CD4-positive, alpha-beta memory T cell (primary cell): ENCODE data around the gene RTBDN. TPM values are rescaled to one million over a fixed set of nuclear protein-coding genes. Genes with fewer than 3 reads are reported as not detected.
"Not testable (repeated sequence)": the region's sequence is repeated elsewhere in the genome, so short reads cannot be mapped to it uniquely, and the experiment has no call there.

Source experiments
- CTCF ChIA-PET: fragments of 350-600 bp; sonication (Branson Sonifier 250); formaldehyde crosslinking; loops from one replicate; lab custom pipeline; 2021; ENCODE audit warnings: inconsistent platforms; ENCODE audit not compliant: partially characterized antibody; lab: Charles Lee
- POLR2A ChIA-PET: fragments of 350-600 bp; sonication (Branson Sonifier 250); formaldehyde crosslinking; loops from one replicate; lab custom pipeline; 2021; ENCODE audit not compliant: partially characterized antibody; lab: Charles Lee
- DNase-seq, 5 donors: peaks; one replicate each; pipeline versions ENCODE4 v3.0.0 to v3.0.0-alpha.2; 2020 to 2022; ENCODE audit warnings: mixed read lengths in 1 of 5
- H3K27ac ChIP-seq: one replicate; pipeline ENCODE4 v1.7.0; 2013; ENCODE audit warnings: low read depth, low read length
- H3K27me3 ChIP-seq: 2 replicates; pipeline ENCODE4 v1.7.0; 2013; ENCODE audit warnings: mild to moderate bottlenecking, low read length, moderate library complexity; ENCODE audit not compliant: insufficient read depth
- H3K36me3 ChIP-seq: 2 replicates; pipeline ENCODE4 v1.7.0; 2013; ENCODE audit warnings: mild to moderate bottlenecking, low read length, moderate library complexity; ENCODE audit not compliant: insufficient read depth
- H3K4me1 ChIP-seq: 2 replicates; pipeline ENCODE4 v1.7.0; 2013; ENCODE audit warnings: mild to moderate bottlenecking, low read length, moderate library complexity; ENCODE audit not compliant: insufficient read depth
- H3K4me3 ChIP-seq, 2 donors: one replicate each; pipeline ENCODE4 v1.7.0; 2013; ENCODE audit warnings: low read length in 2 of 2, mild to moderate bottlenecking in 1 of 2
- H3K9me3 ChIP-seq, 2 donors: one replicate each; pipeline ENCODE4 v1.7.0; 2013; ENCODE audit warnings: low read length in 2 of 2, control low read depth in 1 of 2; ENCODE audit not compliant: control insufficient read depth in 1 of 2
- H3K27ac Mint-ChIP-seq, 7 donors: one replicate each; pipeline ENCODE4 v1.8.0; 2020 to 2021; ENCODE audit warnings: mixed read lengths in 7 of 7, mild to moderate bottlenecking in 6 of 7, inconsistent platforms in 3 of 7, moderate library complexity in 3 of 7
- H3K27me3 Mint-ChIP-seq, 2 donors: one replicate each; pipeline ENCODE4 v1.8.0; 2020 to 2021; ENCODE audit warnings: mixed read lengths in 2 of 2
- H3K36me3 Mint-ChIP-seq, 2 donors: one replicate each; pipeline ENCODE4 v1.8.0; 2020 to 2021; ENCODE audit warnings: mixed read lengths in 2 of 2, inconsistent platforms in 1 of 2, mild to moderate bottlenecking in 1 of 2
- H3K4me1 Mint-ChIP-seq, 4 donors: one replicate each; pipeline ENCODE4 v1.8.0; 2020 to 2021; ENCODE audit warnings: mixed read lengths in 4 of 4, mild to moderate bottlenecking in 1 of 4
- H3K4me3 Mint-ChIP-seq, 8 donors: one replicate each; pipeline ENCODE4 v1.8.0; 2020 to 2021; ENCODE audit warnings: mixed read lengths in 8 of 8, mild to moderate bottlenecking in 7 of 8, moderate library complexity in 6 of 8, inconsistent platforms in 3 of 8
- H3K9me3 Mint-ChIP-seq, 8 donors: one replicate each; pipeline ENCODE4 v1.8.0; 2020 to 2021; ENCODE audit warnings: mixed read lengths in 8 of 8, mild to moderate bottlenecking in 5 of 8, inconsistent platforms in 3 of 8, moderate library complexity in 1 of 8
- intact Hi-C: fragments of 100-400 bp; cut with micrococcal nuclease; formaldehyde crosslinking; loops from one replicate; pipeline ENCODE4 v1.15.1; 2023
- polyA plus RNA-seq, 2 donors: library from polyadenylated mRNA; unstranded; fragments of 300-500 nt; fragmentation: Illumina TruSeq; gene quantifications; one replicate each; pipeline ENCODE4 v1.2.3, GENCODE V29; 2021
- total RNA-seq, 2 experiments: library from RNA; stranded (reverse); gene quantifications; one replicate each; pipeline ENCODE4 v1.2.3, GENCODE V29; 2021

The RTBDN gene
- total and polyA plus RNA-seq, 4 experiments from 2014 or later: not detected

DNA sequence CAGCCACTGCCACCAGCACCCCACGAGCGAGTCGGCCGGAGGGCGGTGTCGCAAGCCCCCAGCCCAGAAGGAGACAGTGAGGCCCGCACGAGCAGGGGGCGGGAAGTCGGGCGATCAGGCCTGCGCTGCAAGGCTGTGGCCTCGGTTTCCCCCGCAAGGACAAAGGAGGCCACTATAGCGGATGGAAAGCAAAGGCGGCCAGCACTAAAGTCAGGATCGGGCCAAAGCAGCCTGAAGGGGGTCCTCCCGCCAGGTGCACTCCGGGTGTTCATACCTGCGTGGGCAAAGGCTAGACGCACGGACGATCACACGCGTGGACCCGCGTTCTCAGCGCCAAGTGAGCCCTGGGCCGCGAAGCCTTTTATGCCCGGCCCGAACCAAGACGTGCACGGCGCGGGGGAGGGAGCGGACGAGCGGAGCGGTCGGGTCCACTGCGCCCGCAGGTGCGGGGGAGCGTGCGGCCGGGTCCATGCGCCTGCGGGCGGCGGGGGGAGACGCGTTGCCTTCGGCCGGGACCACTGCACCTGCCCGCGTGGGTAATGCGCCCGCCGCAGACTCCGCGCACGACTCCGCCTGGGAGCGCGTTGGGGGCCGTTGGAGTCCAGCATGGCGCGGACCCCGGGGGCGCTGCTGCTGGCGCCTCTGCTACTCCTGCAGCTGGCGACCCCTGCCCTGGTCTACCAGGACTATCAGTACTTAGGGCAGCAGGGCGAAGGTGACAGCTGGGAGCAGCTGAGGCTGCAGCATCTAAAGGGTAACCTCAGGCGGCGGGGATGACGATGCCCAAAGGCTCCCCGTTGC lies 32.7 kb downstream of the RTBDN start, which contains the start of the genes PRDX2 and THSD8:
Gene PRDX2 (minus strand): TSS at position 335 of the 801 bp plus-strand sequence. CDS start 539 bp downstream, outside the sequence.
Gene THSD8 (plus strand): TSS at position 604 of the 801 bp plus-strand sequence. CDS start 3 bp downstream, at position 607.
- peaks cover 30% of the 10 kb centered on the region for H3K4me1 ChIP-seq
- Mint-ChIP-seq H3K27ac (peak within 1 kb of the TSS; percentile 67 to 91 (median 81)), H3K4me1 (peaks cover 17 to 39% (median 30%) of the 10 kb centered on the region in 4 donors), H3K9me3 (no peaks in the 10 kb centered on the region), H3K27me3 (no peaks in the 10 kb centered on the region), H3K36me3 (peaks cover under 1 to 19% of the 10 kb centered on the region in 2 donors), H3K4me3 (peak within 1 kb of the TSS; percentile 85 to 92 (median 90))
- CTCF ChIA-PET: interaction anchor here (0.8 to 17.4 kb wide), 8 partner anchors 9 to 124 kb away, joined by 3 to 906 read pairs (median 6); partner anchors contain the start of gene HOOK2
- intact Hi-C loops: no loop called here
- H3K36me3 ChIP-seq: peaks cover 14% of the 10 kb centered on the region
- no peaks in the 10 kb centered on the region for H3K27me3 ChIP-seq
- POLR2A ChIA-PET: interaction anchor here (0.6 to 20.0 kb wide), 9 partner anchors 9 to 121 kb away, joined by 3 to 1162 read pairs (median 4); partner anchors contain the start of genes DHPS, GCDH, GET3 and HOOK2
- no peaks in the 10 kb centered on the region for H3K9me3 ChIP-seq
- peak; percentile 57 to 77 (median 72) for DNase-seq
- peak within 1 kb of the TSS; percentile 67 for H3K27ac ChIP-seq
- H3K4me3 ChIP-seq: peak within 1 kb of the TSS; percentile 65 to 78

DNA sequence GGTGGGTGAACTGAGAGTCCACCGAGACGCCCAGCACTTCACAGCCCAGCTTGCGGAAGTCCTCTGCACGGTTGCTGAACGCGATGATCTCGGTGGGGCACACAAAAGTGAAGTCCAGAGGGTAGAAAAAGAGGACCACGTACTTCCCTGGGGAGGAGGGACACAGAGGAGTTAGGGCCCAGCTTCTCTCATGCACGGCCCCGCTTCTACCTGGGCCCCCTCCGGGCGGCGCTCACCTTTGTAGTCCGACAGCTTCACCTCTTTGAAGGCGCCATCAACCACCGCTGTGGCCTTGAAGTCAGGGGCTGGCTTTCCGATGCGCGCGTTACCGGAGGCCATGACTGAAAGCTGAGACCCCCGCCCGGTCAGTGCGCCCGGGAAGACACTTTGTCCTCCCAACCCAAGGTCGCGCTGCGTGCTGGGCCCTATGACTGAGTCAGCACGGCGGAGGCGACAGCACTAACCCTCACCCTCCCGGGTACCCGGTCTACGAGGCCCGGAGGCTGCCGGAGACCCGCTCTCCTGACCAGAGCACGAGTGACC lies 33.4 kb downstream of the RTBDN start:
- peaks cover 4 to 22% of the 10 kb centered on the region in 2 donors for H3K36me3 Mint-ChIP-seq
- peaks cover 32% of the 10 kb centered on the region for H3K4me1 ChIP-seq
- peak overlapping the region; percentile 67 to 90 (median 81) for H3K27ac Mint-ChIP-seq
- CTCF ChIA-PET: interaction anchor here (1.4 to 17.4 kb wide), 3 partner anchors 30 to 58 kb away, joined by 3 to 906 read pairs (median 15); partner anchors contain the start of gene HOOK2
- H3K27me3 ChIP-seq: no peaks in the 10 kb centered on the region
- peak in 1 of 5 donors; percentile 27 for DNase-seq
- H3K36me3 ChIP-seq: peaks cover 14% of the 10 kb centered on the region
- H3K4me3 Mint-ChIP-seq: peak overlapping the region; percentile 85 to 92 (median 90)
- H3K4me1 Mint-ChIP-seq: peaks cover 19 to 39% (median 30%) of the 10 kb centered on the region in 4 donors
- H3K9me3 Mint-ChIP-seq: no peaks in the 10 kb centered on the region
- POLR2A ChIA-PET: interaction anchor here (0.6 to 20.0 kb wide), 8 partner anchors 8 to 120 kb away, joined by 3 to 1162 read pairs (median 6); partner anchors contain the start of genes DHPS, GCDH, GET3 and HOOK2
- H3K9me3 ChIP-seq: no peaks in the 10 kb centered on the region
- intact Hi-C loops: no loop called here
- H3K4me3 ChIP-seq: peak overlapping the region; percentile 65 to 78
- no peaks in the 10 kb centered on the region for H3K27me3 Mint-ChIP-seq
- H3K27ac ChIP-seq: peak overlapping the region; percentile 67

DNA sequence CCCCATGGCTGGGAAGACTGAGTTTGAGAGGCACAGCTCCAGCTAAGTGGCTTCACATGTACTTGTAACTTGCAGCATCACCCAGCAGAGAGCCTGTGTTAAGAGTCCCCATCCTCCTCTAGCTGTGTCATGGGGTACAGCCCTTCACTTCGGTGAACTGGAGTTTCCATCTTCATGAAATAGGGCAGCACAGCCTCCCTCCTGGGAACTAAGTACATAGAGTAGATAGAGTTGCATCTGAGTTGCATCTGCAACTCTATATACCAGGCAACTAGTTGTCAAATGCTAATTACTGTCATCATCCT lies 34.0 kb downstream of the RTBDN start:
- Mint-ChIP-seq H3K4me1 (peaks cover 22 to 43% (median 33%) of the 10 kb centered on the region in 4 donors), H3K27ac (peak overlapping the region; percentile 67 to 90 (median 81)), H3K4me3 (peak overlapping the region; percentile 85 to 92 (median 90)), H3K9me3 (no peaks in the 10 kb centered on the region), H3K36me3 (peaks cover 4 to 22% of the 10 kb centered on the region in 2 donors), H3K27me3 (no peaks in the 10 kb centered on the region)
- CTCF ChIA-PET: interaction anchor here (3.3 to 17.4 kb wide), 2 partner anchors 30 to 47 kb away, joined by 15 to 906 read pairs; partner anchors contain the start of gene HOOK2
- Histone ChIP-seq H3K4me1 (peaks cover 34% of the 10 kb centered on the region), H3K27ac (peak overlapping the region; percentile 67), H3K27me3 (no peaks in the 10 kb centered on the region), H3K36me3 (peaks cover 14% of the 10 kb centered on the region), H3K9me3 (no peaks in the 10 kb centered on the region), H3K4me3 (peak overlapping the region; percentile 65 to 78)
- intact Hi-C loops: no loop called here
- POLR2A ChIA-PET: interaction anchor here (0.8 to 20.0 kb wide), 7 partner anchors 8 to 119 kb away, joined by 3 to 1162 read pairs (median 4); partner anchors contain the start of genes DHPS, GCDH, HOOK2 and JUNB
- no peak for DNase-seq

DNA sequence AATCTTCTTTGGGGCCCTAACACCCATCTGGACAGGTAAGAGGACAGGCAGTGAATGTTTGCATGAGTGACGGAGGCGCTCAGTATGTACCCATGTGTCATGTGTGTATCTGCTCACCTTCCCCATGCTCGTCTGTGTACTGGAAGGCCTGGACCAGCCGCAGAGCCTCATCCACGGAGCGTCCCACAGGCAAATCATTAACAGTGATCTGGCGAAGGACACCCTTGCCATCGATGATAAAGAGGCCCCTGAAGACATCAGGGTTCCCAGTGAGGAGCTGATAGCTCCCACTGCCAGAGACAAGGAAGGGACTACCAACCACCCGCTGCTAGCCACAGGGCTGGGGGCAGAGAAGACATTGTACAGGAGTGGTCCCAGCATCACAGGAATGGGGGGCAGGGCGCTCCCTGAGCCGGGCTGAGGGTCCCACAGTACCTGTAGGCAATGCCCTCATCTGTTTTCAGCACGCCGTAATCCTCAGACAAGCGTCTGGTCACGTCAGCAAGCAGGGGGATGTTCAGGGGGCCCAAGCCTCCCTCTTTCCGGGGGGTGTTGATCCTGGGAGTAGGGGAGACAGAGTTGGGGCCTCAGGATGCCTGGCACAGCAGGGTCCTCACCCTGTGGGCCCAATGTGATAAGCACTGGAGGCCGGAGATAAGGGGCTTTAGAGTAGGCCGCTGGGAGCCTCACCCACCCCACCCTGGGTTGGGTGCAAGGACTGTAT lies 34.5 kb downstream of the RTBDN start:
- ChIA-PET POLR2A (interaction anchor here (1.0 to 20.0 kb wide), 6 partner anchors 7 to 118 kb away, joined by 3 to 1162 read pairs (median 6); partner anchors contain the start of genes DHPS, HOOK2 and JUNB), CTCF (interaction anchor here (0.9 to 17.4 kb wide), 3 partner anchors 29 to 63 kb away, joined by 3 to 906 read pairs (median 15); partner anchors contain the start of genes GET3 and HOOK2)
- no peaks in the 10 kb centered on the region for H3K9me3 Mint-ChIP-seq
- H3K4me1 Mint-ChIP-seq: peaks cover 22 to 45% (median 33%) of the 10 kb centered on the region in 4 donors
- H3K4me3 Mint-ChIP-seq: peak overlapping the region; percentile 85 to 92 (median 90)
- H3K27me3 Mint-ChIP-seq: no peaks in the 10 kb centered on the region
- intact Hi-C loops: loop anchor here (5.0 kb wide), 1 partner anchor 47 kb away; no protein-coding TSS in a partner anchor
- no peaks in the 10 kb centered on the region for H3K9me3 ChIP-seq
- no peaks in the 10 kb centered on the region for H3K27me3 ChIP-seq
- H3K36me3 ChIP-seq: peaks cover 14% of the 10 kb centered on the region
- H3K4me3 ChIP-seq: peak overlapping the region in 1 of 2 donors; percentile 65
- DNase-seq: no peak
- peaks cover 39% of the 10 kb centered on the region for H3K4me1 ChIP-seq
- H3K36me3 Mint-ChIP-seq: peaks cover 4 to 22% of the 10 kb centered on the region in 2 donors
- peak overlapping the region; percentile 67 for H3K27ac ChIP-seq
- peak overlapping the region in 2 of 7 donors; percentile 7 to 85 for H3K27ac Mint-ChIP-seq

- not testable (repeated sequence) for H3K27me3 ChIP-seq, H3K4me3 ChIP-seq, H3K27ac Mint-ChIP-seq, DNase-seq, H3K27ac ChIP-seq, H3K27me3 Mint-ChIP-seq, H3K9me3 ChIP-seq, H3K4me3 Mint-ChIP-seq
- intact Hi-C loops: loop anchor here (2.0 to 5.0 kb wide), 2 partner anchors 50 to 61 kb away; partner anchors contain the start of gene GET3
- Histone ChIP-seq H3K36me3 (peaks cover 14% of the 10 kb centered on the region), H3K4me1 (peaks cover 48% of the 10 kb centered on the region)
- Mint-ChIP-seq H3K9me3 (peaks cover 0 to 11% (median 0%) of the 10 kb centered on the region in 8 donors), H3K4me1 (peaks cover 30 to 60% (median 40%) of the 10 kb centered on the region in 4 donors), H3K36me3 (peaks cover 7 to 30% of the 10 kb centered on the region in 2 donors)
- POLR2A ChIA-PET: interaction anchor here (2.6 to 20.0 kb wide), 4 partner anchors 10 to 75 kb away, joined by 11 to 1162 read pairs (median 22); partner anchors contain the start of genes HOOK2 and TNPO2
- CTCF ChIA-PET: interaction anchor here (0.7 to 17.4 kb wide), 10 partner anchors 8 to 330 kb away, joined by 3 to 906 read pairs (median 4); partner anchors contain the start of genes HOOK2 and RNASEH2A
These were observed 36.8 kb downstream of the RTBDN start for GRCh38 chr19:12797607-12798006.

- H3K4me3 ChIP-seq: no peak overlapping the region
- Mint-ChIP-seq H3K36me3 (peaks cover 7 to 28% of the 10 kb centered on the region in 2 donors), H3K4me3 (no peak overlapping the region), H3K9me3 (peaks cover 0 to 15% (median 0%) of the 10 kb centered on the region in 8 donors), H3K4me1 (peaks cover 25 to 56% (median 36%) of the 10 kb centered on the region in 4 donors), H3K27ac (peak overlapping the region in 2 of 7 donors; percentile 98 to 99), H3K27me3 (no peaks in the 10 kb centered on the region)
- intact Hi-C loops: loop anchor here (2.0 to 5.0 kb wide), 2 partner anchors 50 to 60 kb away; partner anchors contain the start of gene GET3
- DNase-seq: no peak
- H3K4me1 ChIP-seq: peaks cover 43% of the 10 kb centered on the region
- H3K9me3 ChIP-seq: no peaks in the 10 kb centered on the region
- POLR2A ChIA-PET: interaction anchor here (2.1 to 20.0 kb wide), 5 partner anchors 10 to 74 kb away, joined by 11 to 1162 read pairs (median 13); partner anchors contain the start of genes HOOK2 and TNPO2
- H3K27ac ChIP-seq: no peak overlapping the region
- peaks cover 14% of the 10 kb centered on the region for H3K36me3 ChIP-seq
- H3K27me3 ChIP-seq: no peaks in the 10 kb centered on the region
- CTCF ChIA-PET: interaction anchor here (0.7 to 17.4 kb wide), 13 partner anchors 9 to 331 kb away, joined by 3 to 906 read pairs (median 4); partner anchors contain the start of genes CALR, GET3, HOOK2 and RNASEH2A
These were observed 37.2 kb downstream of the RTBDN start for GRCh38 chr19:12797141-12797587.
